TTC549 (cell line): ENCODE results near the gene SPG21.

Experiments used
- FAIRE-seq: peaks from 2 replicates; lab custom pipeline; 2012; peaks lifted over from hg19 to GRCh38; lab: Jason Lieb, UNC

SPG21 gene

GRCh38 chr15:64938192-64938591 lies 51.5 kb downstream of the SPG21 start:
- FAIRE-seq, result no peak

- no peak for FAIRE-seq
These were observed 55.7 kb downstream of the SPG21 start for GRCh38 chr15:64934023-64934422.

- no peak for FAIRE-seq
These were observed 58.3 kb downstream of the SPG21 start for GRCh38 chr15:64931381-64931780.

GRCh38 chr15:64930778-64931371 lies 58.8 kb downstream of the SPG21 start:
- FAIRE-seq, result no peak

GRCh38 chr15:64930019-64930652 lies 59.6 kb downstream of the SPG21 start:
- FAIRE-seq, result no peak

GRCh38 chr15:64928626-64929220 lies 61.0 kb downstream of the SPG21 start:
- FAIRE-seq, result no peak

- FAIRE-seq, result no peak
These were observed 63.1 kb downstream of the SPG21 start for GRCh38 chr15:64926661-64927060.

- FAIRE-seq, result no peak
These were observed 64.1 kb downstream of the SPG21 start for GRCh38 chr15:64925335-64926330.

GRCh38 chr15:64923546-64923945 lies 66.2 kb downstream of the SPG21 start:
- FAIRE-seq, result no peak

- no peak for FAIRE-seq
These were observed 68.0 kb downstream of the SPG21 start for GRCh38 chr15:64921711-64922110.

GRCh38 chr15:64919721-64920120 lies 70.0 kb downstream of the SPG21 start:
- FAIRE-seq, result no peak

GRCh38 chr15:64917211-64917610 lies 72.5 kb downstream of the SPG21 start:
- no peak for FAIRE-seq

- FAIRE-seq, result no peak
These were observed 73.3 kb downstream of the SPG21 start for GRCh38 chr15:64916365-64916764.

GRCh38 chr15:64915518-64916227 lies 74.0 kb downstream of the SPG21 start:
- FAIRE-seq, result no peak
